GM19023 (cell line): ENCODE data around the gene CHP1.
"Not testable (repeated sequence)": the region's sequence is repeated elsewhere in the genome, so short reads cannot be mapped to it uniquely, and the experiment has no call there.

Experiments
- ATAC-seq: cut with Tn5 transposase; IDR thresholded peaks from one replicate; pipeline ENCODE4 v1.9.1; 2021; ENCODE audit warnings: mild to moderate bottlenecking, moderate library complexity; ENCODE audit not compliant: unreplicated experiment

CHP1 gene

GRCh38 chr15:41230650-41231421, at the start of gene CHP1, which contains the start of gene EXD1:
Gene CHP1 (plus strand): TSS chr15:41231268. CDS start chr15:41231383, 115 bp downstream.
Gene EXD1 (minus strand): TSS chr15:41230757. CDS start chr15:41226575, 4,182 bp downstream.
- peak; percentile 98 for ATAC-seq

GRCh38 chr15:41182266-41182665, 48.8 kb upstream of the CHP1 start:
- no peak for ATAC-seq

- ATAC-seq: no peak
These were observed 47.5 kb upstream of the CHP1 start for GRCh38 chr15:41183581-41183980.

- ATAC-seq: no peak
These were observed 36.6 kb upstream of the CHP1 start for GRCh38 chr15:41194444-41194843.

GRCh38 chr15:41199470-41199869, 31.6 kb upstream of the CHP1 start:
- no peak for ATAC-seq

- ATAC-seq: no peak
These were observed 27.7 kb upstream of the CHP1 start for GRCh38 chr15:41203395-41203794.

GRCh38 chr15:41205315-41205714, 25.8 kb upstream of the CHP1 start:
- no peak for ATAC-seq

- no peak for ATAC-seq
These were observed 23.2 kb upstream of the CHP1 start for GRCh38 chr15:41207687-41208448.

GRCh38 chr15:41215708-41216107, 15.4 kb upstream of the CHP1 start:
- no peak for ATAC-seq

- ATAC-seq: no peak
These were observed 12.2 kb upstream of the CHP1 start for GRCh38 chr15:41218851-41219250.

GRCh38 chr15:41219381-41219780, 11.7 kb upstream of the CHP1 start:
- ATAC-seq: no peak

GRCh38 chr15:41230345-41230649, 771 bp upstream of the CHP1 start:
- ATAC-seq: no peak

GRCh38 chr15:41231422-41232226, 556 bp downstream of the CHP1 start:
- peak; percentile 39 for ATAC-seq

GRCh38 chr15:41233367-41233771, 2.3 kb downstream of the CHP1 start:
- no peak for ATAC-seq

GRCh38 chr15:41235228-41235627, 4.2 kb downstream of the CHP1 start:
- not testable (repeated sequence) for ATAC-seq

GRCh38 chr15:41235929-41236328, 4.9 kb downstream of the CHP1 start:
- no peak for ATAC-seq

GRCh38 chr15:41238100-41238499, 7.0 kb downstream of the CHP1 start:
- no peak for ATAC-seq

GRCh38 chr15:41241221-41241964, 10.3 kb downstream of the CHP1 start:
- ATAC-seq: no peak

GRCh38 chr15:41250745-41251144, 19.7 kb downstream of the CHP1 start:
- ATAC-seq: not testable (repeated sequence)

GRCh38 chr15:41251411-41251810, 20.3 kb downstream of the CHP1 start:
- ATAC-seq: no peak

GRCh38 chr15:41254560-41254959, 23.5 kb downstream of the CHP1 start:
- ATAC-seq: no peak
